Measurements from ENCODE around the gene OXCT1. TPM values are rescaled to one million over a fixed set of nuclear protein-coding genes. Genes with fewer than 3 reads are reported as not detected.

OXCT1 gene
- total and polyA plus RNA-seq, 9 of the 15 experiments (the other 6 are each of a cell fraction or from before 2014, with no cell fraction given) = 24.7 to 61.2 (median 41.9) TPM

DNA sequence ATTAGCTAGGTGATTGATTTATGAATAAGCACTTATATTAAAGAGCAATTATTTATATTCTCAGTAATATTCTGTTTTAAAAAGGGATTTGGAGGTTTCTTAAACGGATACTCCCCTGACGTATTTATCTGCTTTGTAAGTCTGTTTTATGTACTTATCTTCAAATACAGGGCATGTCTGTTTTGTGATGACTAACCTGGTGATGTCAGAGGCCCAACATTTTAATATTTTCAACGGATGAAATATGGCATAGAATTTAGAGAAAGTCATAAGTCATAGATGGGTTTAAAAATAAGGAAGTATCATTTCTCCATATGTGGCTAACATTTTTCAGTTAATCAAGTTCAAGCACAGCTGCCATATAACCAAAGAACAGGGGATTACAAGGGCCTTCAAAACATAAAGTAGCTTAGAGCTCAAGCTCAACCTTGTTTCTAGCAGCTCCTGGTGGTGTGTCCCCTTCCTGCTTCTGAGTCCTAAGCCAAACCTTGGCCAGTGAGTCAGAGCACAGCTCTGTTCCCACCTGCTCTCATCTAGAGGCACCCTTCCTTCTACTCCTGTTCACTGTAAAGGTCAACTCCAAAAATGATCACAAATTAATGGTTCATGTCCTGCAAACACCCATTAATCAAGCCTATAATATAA, 131.4 kb downstream of the OXCT1 start (continued):
- peak; percentile 41; the same call in 1 of the 2 replicates for TF ChIP-seq FOXM1 (IDR thresholded peaks at IDR 0.05; ENCODE audit: low read depth)
- TF ChIP-seq FOXM1 (CRISPR knock-in tag; IDR thresholded peaks at IDR 0.05; ENCODE audit: low read depth) = no peak
- TF ChIP-seq STAG1 (CRISPR knock-in tag; IDR thresholded peaks at IDR 0.05; ENCODE audit: borderline replicate concordance) = no peak
- TF ChIP-seq CBFA2T2 (conservative IDR thresholded peaks at IDR 0.05) = peak; percentile 75
- TF ChIP-seq, protein P1, sequence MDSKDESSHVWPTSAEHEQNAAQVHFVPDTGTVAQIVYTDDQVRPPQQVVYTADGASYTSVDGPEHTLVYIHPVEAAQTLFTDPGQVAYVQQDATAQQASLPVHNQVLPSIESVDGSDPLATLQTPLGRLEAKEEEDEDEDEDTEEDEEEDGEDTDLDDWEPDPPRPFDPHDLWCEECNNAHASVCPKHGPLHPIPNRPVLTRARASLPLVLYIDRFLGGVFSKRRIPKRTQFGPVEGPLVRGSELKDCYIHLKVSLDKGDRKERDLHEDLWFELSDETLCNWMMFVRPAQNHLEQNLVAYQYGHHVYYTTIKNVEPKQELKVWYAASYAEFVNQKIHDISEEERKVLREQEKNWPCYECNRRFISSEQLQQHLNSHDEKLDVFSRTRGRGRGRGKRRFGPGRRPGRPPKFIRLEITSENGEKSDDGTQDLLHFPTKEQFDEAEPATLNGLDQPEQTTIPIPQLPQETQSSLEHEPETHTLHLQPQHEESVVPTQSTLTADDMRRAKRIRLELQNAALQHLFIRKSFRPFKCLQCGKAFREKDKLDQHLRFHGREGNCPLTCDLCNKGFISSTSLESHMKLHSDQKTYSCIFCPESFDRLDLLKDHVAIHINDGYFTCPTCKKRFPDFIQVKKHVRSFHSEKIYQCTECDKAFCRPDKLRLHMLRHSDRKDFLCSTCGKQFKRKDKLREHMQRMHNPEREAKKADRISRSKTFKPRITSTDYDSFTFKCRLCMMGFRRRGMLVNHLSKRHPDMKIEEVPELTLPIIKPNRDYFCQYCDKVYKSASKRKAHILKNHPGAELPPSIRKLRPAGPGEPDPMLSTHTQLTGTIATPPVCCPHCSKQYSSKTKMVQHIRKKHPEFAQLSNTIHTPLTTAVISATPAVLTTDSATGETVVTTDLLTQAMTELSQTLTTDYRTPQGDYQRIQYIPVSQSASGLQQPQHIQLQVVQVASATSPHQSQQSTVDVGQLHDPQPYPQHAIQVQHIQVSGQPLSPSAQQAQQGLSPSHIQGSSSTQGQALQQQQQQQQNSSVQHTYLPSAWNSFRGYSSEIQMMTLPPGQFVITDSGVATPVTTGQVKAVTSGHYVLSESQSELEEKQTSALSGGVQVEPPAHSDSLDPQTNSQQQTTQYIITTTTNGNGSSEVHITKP (IDR thresholded peaks at IDR 0.05; ENCODE audit: partially characterized antibody) = no peak
- TF ChIP-seq, protein P2, sequence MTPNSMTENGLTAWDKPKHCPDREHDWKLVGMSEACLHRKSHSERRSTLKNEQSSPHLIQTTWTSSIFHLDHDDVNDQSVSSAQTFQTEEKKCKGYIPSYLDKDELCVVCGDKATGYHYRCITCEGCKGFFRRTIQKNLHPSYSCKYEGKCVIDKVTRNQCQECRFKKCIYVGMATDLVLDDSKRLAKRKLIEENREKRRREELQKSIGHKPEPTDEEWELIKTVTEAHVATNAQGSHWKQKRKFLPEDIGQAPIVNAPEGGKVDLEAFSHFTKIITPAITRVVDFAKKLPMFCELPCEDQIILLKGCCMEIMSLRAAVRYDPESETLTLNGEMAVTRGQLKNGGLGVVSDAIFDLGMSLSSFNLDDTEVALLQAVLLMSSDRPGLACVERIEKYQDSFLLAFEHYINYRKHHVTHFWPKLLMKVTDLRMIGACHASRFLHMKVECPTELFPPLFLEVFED (CRISPR knock-in tag; conservative IDR thresholded peaks at IDR 0.05) = no peak
- TF ChIP-seq ZC3H4 (CRISPR knock-in tag; IDR thresholded peaks at IDR 0.05; ENCODE audit: borderline replicate concordance) = no peak
- TF ChIP-seq ZC3H8 (IDR thresholded peaks at IDR 0.05) = no peak
- TF ChIP-seq, protein P3, sequence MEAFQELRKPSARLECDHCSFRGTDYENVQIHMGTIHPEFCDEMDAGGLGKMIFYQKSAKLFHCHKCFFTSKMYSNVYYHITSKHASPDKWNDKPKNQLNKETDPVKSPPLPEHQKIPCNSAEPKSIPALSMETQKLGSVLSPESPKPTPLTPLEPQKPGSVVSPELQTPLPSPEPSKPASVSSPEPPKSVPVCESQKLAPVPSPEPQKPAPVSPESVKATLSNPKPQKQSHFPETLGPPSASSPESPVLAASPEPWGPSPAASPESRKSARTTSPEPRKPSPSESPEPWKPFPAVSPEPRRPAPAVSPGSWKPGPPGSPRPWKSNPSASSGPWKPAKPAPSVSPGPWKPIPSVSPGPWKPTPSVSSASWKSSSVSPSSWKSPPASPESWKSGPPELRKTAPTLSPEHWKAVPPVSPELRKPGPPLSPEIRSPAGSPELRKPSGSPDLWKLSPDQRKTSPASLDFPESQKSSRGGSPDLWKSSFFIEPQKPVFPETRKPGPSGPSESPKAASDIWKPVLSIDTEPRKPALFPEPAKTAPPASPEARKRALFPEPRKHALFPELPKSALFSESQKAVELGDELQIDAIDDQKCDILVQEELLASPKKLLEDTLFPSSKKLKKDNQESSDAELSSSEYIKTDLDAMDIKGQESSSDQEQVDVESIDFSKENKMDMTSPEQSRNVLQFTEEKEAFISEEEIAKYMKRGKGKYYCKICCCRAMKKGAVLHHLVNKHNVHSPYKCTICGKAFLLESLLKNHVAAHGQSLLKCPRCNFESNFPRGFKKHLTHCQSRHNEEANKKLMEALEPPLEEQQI (IDR thresholded peaks at IDR 0.05) = no peak
- TF ChIP-seq NBN (IDR thresholded peaks at IDR 0.05; ENCODE audit: low read depth) = no peak
- TF ChIP-seq, protein P4, sequence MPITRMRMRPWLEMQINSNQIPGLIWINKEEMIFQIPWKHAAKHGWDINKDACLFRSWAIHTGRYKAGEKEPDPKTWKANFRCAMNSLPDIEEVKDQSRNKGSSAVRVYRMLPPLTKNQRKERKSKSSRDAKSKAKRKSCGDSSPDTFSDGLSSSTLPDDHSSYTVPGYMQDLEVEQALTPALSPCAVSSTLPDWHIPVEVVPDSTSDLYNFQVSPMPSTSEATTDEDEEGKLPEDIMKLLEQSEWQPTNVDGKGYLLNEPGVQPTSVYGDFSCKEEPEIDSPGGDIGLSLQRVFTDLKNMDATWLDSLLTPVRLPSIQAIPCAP (CRISPR knock-in tag; IDR thresholded peaks at IDR 0.05; ENCODE audit: borderline replicate concordance) = no peak
- TF ChIP-seq, protein P5, sequence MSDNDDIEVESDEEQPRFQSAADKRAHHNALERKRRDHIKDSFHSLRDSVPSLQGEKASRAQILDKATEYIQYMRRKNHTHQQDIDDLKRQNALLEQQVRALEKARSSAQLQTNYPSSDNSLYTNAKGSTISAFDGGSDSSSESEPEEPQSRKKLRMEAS (CRISPR knock-in tag; IDR thresholded peaks at IDR 0.05) = no peak
- TF ChIP-seq, protein P6, sequence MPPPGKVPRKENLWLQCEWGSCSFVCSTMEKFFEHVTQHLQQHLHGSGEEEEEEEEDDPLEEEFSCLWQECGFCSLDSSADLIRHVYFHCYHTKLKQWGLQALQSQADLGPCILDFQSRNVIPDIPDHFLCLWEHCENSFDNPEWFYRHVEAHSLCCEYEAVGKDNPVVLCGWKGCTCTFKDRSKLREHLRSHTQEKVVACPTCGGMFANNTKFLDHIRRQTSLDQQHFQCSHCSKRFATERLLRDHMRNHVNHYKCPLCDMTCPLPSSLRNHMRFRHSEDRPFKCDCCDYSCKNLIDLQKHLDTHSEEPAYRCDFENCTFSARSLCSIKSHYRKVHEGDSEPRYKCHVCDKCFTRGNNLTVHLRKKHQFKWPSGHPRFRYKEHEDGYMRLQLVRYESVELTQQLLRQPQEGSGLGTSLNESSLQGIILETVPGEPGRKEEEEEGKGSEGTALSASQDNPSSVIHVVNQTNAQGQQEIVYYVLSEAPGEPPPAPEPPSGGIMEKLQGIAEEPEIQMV (tag; conservative IDR thresholded peaks at IDR 0.05; ENCODE audit: low read depth) = no peak
- TF ChIP-seq, protein P7, sequence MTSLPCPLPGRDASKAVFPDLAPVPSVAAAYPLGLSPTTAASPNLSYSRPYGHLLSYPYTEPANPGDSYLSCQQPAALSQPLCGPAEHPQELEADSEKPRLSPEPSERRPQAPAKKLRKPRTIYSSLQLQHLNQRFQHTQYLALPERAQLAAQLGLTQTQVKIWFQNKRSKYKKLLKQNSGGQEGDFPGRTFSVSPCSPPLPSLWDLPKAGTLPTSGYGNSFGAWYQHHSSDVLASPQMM (CRISPR knock-in tag; IDR thresholded peaks at IDR 0.05) = no peak
- TF ChIP-seq GATA2 (CRISPR knock-in tag; IDR thresholded peaks at IDR 0.05) = 0 out of 2 replicates have a peak, but pooled peaks have one; percentile 7
- no peak for TF ChIP-seq POLR3A (IDR thresholded peaks at IDR 0.05; ENCODE audit: borderline replicate concordance, extremely low read depth, insufficient read depth, insufficient read length)
- no peak for TF ChIP-seq CHD2 (IDR thresholded peaks at IDR 0.05; ENCODE audit: low read depth, low read length)

Data from K562 (cell line).